Fibroblast of the conjunctiva (primary cell): ENCODE measurements around the gene CNTN1.

ENCODE experiments used
- DNase-seq: peaks from one replicate; pipeline ENCODE4 v3.0.0-alpha.2; 2010; ENCODE audit warnings: low read depth

CNTN1 gene

DNA sequence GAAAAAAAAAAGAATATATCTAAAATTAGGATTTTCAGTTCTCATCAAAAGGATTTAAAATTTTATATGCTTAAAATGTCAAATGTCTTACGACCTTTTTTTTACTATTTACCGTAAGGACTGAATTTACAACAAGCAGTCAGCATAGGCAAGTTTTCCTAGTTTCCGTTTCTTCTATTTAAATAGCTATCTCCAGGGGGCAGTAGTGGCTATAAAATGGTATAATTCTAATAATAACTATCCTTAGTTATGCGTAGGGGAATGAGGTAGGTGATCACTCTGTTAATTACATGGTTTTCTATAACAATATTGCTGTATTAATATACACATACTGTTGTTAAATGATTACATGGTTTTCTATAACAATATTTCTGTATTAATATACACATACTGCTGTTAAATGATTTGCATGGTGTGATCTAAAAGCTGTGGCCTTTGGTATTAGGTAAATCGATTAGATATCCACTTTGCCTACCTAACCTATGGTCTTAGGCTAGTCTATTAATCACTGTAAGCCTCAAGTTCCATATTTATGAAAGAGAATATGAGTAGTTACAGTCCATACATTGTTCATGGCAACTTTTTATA, 278.2 kb downstream of the CNTN1 start:
- no peak for DNase-seq

DNA sequence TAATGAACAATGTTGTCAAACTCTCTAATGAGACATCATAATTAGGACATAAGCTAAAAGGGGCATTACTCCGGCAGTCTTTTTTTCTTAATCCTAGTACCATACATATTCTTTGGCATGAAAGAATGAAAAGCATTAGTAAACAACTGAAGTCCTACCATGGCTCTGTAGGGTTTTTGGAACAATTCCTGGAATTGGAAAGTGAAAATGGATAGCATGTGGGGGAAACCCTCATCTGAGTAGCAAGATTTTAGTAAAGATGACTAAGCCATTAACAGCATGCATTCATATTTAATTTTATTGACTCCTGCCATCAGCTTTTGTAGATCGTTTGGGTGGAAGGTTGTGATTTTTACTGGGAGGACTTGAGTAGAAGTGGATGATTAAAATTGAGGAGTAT, 279.7 kb downstream of the CNTN1 start:
- DNase-seq = no peak

DNA sequence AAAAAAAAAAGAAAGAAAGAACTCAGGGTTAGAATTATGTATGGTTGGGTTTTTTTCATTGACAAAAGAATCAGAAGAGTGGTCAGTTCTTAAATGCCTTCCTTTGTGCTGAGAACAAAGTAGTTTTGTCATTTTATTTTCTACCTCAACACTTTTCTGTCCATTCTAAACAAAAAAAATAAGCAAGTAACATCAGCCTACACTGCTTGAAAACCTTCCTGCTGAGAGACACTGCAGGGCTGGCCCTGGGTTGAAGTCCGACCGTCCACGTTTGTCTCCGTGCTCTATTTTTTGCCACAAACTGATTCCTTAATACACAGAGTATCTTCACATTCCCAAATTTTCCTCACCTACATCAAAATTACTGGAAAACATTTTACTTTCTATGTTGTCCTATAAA, 284.3 kb downstream of the CNTN1 start:
- DNase-seq = no peak

DNA sequence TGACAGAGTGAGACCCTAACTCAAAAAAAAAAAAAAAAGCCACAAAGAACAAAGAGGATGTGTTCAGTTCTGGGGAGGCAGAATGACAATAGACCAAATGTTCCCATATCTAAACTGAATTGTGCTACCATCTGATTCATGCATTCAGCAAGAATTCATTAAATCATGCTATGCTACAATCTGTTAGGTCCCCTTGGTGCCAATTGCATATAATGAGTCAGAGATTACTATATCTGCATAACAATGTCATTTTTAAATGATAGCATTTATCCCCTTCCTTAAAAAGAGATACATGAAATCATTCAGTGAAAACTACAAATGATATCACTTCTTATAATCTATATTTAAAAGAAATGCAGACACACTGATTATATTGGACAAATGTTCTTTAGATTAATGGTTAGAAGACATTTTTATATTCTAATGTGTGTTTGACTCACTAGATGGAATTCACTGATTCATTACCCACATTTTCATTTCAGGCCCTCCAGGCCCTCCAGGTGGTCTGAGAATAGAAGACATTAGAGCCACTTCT, 288.3 kb downstream of the CNTN1 start:
- DNase-seq = no peak

DNA sequence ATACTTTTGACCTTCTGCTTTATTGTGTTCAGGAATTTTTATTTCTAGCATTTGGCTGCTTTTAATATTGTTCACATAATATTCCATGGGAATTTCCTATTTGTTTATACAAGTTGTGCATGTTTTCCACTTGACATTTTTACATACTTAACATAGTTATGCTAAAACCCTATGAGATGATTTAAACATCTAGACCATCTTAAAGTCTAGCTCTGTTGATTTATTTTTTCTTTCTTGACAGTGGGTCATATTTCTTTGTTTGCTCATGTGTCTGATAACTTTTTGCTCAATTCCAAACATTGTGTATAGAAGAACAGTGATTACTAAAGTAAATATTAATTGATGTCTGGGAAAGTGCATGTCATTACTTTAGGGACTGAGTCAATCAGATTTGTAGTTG, 293.8 kb downstream of the CNTN1 start:
- DNase-seq = no peak

DNA sequence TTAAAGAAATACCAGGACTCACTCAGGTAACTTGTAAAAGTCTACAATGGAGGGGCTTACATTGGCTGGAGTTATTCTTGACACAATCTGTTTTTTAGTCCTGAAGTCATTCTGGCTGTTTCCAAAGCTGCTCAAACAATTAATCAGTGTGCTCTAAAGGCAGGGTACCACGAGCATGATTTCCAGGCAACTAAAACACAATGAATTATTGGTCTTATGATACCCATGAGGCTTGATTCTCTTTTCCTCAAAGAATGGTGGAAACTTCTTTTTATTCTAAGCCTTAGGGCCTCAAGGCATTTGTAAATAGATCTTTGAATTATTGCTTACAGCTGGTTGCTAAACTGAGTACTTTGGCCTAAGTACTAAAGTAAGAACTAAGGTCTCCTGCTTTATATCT, 296.1 kb downstream of the CNTN1 start:
- DNase-seq = no peak

DNA sequence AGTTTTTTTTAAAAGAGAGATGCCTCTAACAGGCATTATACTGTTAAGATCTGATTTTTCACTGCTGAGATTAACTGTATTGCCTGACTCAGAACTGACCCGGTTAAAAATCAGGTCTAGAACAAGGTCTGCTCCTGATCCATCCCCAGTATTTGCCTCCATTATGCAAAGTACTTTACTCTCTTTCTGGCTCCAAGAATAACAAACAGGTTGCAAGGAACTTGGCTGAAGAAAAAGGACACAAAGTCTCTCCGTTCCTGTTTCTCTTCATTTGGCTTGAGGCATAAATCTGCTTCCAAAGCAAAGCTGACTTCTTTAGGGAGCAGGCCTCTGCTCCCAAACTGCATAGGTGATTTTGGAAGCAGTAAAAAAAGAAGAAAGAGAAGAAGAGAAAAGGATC, 296.6 kb downstream of the CNTN1 start:
- no peak for DNase-seq

DNA sequence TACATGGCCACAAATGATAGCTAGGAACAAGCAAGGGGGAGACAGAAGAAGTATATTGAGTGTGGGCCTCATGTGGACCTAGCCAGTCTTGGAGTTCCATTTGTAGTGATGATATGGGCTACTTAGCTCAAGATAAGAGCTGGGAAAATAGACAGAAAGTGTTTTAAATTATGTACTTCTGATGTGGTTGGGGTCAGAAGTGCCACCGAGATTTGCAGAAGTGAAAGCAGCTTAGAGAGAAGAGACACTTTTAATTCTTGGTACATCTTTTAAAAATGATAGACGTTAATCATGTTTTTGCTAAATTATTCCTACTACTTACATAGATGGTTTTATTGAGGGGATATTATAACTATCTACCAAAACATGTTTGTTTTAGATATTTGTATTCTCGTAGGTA, 297.5 kb downstream of the CNTN1 start:
- DNase-seq = no peak

DNA sequence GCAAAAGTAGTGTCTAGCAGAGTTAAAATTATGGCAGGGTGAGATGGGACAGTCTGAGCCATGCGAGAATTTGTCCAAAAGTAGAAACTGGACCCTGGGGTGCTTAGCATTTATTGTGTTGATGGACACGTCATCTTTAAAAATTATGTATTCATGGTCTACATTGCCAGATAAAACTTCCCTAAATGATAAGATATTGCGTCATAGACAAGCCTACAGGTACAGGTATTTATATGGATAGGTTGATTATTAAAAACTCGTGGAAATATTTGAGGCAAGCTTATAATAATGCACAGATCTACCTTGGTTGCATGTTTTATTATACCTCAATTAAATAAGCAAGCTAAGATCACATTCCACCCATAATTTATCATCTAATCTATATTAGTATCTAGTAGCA, 299.9 kb downstream of the CNTN1 start:
- no peak for DNase-seq

DNA sequence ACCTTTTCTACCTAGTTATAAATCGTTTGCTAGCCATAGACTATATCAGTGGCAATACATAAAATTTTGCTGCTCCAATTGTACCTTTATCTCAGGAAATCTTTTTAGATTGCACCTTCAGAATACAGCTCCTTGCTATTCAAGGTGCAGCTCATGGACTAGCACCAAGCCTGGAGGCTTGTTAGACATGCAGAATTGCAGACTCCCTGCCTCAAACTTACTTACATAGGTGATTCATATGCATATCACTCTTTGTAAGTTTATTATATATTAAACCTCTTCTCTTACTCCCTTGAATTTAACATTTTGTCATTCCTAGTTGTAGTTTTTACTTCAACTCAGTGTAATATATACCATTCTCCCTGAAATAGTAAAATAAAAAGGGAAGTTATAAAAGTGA, 300.4 kb downstream of the CNTN1 start:
- no peak for DNase-seq

DNA sequence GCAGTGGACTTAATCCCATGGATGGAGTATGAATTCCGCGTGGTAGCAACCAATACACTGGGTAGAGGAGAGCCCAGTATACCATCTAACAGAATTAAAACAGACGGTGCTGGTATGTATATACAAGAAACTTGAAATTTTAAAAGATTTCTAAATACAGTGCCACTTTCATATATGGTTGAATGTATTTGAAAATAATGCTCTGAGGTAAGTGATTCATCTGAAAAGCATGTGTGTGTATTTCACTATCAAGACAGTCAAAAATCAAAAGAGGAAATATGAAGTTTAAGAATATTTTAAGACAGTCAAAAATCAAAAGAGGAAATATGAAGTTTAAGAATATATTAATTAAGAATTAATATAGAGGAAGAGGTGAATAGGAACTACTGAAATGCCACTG, 300.9 kb downstream of the CNTN1 start:
- no peak for DNase-seq

DNA sequence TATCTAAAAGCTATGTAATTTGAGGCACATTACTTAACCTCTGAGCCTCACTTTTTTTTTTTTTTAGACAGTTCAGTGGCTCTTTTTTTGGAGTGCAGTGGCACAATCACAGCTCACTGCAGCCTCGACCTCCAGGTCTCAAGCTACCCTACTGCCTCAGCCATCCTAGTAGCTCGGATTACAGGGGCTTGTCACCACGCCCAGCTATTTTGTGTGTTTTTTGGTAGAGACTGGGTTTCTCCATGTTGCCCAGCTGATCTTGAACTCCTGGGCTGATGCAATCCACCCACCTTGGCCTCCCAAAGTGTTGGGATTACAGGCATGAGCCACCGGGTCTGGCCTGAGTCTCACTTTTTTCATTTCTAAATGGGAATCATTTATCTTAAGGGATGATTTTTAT, 303.9 kb downstream of the CNTN1 start:
- no peak for DNase-seq

DNA sequence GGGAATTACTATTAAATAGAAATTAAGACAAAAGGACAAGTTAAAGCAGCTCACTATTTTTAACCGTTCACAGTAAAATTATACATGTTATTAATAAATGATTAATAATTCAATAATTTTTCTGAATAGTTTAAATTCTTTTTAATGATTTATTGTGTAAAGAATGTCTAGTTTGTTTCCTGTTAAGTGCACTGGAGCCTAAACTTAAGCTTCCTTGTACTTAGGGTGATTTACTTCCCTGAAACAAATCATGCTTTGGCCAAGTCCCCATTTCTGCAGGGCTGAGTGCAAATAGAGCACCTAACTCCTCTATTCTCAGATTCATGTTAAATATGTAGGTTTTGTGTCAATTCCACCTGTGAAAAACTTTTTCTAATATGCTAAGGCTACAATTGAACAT, 307.0 kb downstream of the CNTN1 start:
- no peak for DNase-seq

DNA sequence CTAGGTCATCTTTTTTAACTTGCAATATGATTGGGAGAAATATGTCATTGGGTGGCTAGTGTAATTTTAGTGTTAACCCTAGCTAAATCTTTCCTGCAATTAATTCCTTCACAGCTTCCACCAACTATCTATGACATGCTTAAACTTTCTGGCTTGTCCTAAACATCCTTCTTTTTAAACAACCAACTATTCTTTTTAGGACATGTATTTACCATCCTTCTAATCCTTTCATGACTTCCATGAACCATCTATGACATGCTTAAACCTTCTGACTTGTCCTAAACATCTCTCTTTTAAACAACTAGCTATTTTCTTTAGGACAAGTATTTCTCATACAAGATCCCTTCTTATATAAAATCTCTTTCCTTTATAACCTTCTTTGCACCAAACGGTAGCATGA, 316.2 kb downstream of the CNTN1 start:
- DNase-seq = no peak

DNA sequence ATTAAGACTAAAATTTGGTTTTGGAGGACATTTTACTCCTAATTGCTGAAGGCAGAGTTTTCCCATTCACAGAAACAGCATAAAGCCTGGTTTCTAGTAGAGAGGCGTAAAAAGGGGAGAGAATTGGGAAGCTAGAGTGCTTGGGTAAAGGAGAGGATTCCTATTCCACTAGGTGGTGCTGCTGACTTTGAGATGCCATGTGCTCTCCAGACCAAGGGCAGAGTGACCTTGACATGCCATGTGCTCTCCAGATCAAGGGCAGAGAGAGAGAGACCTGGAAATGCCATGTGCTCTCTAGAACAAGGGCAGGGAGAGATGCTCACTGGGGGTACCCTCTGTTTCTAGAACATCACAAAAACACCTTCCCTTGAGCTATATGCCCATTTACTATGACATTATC, 319.7 kb downstream of the CNTN1 start:
- no peak for DNase-seq

DNA sequence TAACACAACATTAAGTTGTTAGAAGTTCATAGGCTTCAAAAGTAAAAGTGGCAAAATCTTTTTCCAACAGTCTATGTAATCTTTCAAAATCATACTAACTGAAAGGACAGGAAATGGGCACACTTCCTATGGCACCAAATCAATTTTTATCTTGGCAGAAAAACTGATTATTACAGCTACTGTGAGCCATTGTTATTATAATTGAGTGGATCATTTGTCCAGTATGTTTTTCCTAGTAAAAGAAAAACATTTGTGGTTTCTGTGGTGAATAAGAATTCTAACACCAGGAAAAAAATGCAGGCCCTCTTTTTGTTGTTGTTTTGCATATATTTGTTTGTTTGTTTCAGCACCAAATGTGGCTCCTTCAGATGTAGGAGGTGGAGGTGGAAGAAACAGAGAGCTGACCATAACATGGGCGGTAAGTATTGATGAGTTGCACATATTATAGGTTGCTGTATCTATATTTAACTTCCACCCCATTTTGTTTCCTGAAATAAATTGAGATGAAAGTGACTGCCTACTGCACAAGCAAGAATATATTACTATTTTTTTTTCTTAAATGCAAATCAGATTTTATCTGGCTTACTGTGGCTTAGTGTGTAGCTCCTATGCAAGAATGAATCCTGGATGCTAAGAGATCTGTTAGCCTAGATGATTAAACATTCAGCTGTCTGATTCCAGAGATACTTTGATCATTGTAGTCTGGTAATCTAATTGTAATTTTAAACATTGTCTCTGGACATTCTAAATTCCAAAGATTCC, 321.8 kb downstream of the CNTN1 start:
- no peak for DNase-seq

DNA sequence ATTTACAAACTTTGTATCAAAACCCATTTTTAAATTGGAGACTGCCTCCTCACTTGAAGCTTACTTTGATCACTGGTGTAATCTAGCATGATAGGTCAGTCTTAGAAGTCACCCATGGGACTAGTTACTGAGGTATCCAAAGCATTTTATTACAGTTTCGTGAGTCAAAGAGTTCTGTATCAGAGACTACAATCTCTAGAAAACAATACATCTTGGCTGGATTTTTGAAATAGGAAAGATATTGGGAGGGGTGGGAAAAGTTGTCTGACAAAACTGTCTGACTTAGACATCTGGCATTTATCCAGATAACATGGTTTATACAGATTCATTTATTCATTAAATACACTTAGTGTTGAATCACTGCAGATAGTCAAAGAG, 322.4 kb downstream of the CNTN1 start:
- no peak for DNase-seq

DNA sequence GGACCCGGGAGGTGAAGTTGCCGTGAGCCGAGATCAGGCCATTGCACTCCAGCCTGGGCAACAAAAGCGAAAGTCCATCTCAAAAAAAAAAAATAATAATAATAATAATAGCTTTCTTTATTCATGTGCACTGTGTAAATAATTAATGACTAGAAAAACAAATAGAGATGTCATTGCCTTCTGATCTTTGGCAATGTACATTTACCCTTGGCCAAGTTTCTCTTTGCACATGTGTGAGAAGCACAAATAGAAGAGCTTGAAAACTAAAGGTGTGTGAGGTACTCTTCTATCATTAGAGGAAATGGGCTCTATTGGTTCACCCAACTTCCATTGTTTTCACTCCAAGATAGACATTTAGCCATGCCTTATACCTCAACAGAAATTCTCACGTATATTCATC, 325.8 kb downstream of the CNTN1 start:
- no peak for DNase-seq

DNA sequence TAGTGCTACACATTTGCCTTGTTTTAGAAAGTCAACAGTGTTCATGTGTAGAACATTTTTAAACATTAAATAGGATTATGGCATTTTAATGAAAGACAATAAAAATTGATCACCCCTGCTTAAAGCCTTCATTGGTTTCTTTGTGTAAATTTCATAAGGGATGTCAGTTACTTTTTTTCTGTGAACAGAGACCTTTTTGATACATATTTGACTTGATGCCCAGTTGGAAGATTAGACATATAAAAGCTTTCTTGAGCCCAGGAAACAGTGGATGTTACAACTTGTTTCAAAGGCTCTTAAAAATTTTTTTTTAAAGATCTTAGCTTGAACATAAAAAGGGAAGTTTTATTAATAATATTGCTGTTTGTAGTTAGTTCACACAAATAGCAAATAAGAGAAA, 327.2 kb downstream of the CNTN1 start:
- DNase-seq = no peak

DNA sequence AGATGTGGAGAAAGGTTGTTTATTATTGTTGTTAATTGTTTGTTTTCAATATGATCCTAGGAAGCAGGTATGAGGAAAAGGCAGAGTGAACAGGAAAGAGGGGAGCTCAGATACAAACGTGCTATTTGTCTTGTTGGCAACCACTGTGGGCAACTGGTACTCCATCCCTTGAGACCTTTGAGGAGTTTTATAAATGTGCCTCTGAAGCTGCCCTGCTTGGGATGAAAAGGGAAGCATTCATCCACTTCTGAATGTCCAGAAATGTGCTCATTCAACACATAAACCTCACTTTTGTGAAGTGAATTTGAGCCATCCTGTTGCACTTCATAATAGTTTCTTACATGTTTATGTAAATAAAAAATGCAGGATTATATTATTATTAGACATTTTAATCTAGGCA, 331.6 kb downstream of the CNTN1 start:
- DNase-seq = no peak

DNA sequence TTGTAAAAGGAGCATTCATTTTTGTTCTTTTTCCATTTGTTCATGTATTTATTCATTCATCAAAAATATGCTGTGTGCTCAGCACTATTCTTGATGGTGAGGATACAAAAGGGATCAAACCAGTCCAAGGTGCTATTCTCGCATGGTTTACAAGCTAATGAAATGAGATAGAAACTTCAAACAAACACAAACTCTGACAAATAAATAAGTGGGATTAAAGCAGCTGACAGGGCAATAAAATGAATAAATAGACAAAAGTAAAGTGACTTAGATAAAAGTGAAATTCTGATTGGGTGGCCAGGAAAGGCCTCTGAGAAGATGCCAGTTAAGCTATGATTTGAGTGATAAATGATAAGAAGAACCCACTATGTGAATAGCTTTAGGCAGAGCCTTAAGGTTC, 333.9 kb downstream of the CNTN1 start:
- no peak for DNase-seq

DNA sequence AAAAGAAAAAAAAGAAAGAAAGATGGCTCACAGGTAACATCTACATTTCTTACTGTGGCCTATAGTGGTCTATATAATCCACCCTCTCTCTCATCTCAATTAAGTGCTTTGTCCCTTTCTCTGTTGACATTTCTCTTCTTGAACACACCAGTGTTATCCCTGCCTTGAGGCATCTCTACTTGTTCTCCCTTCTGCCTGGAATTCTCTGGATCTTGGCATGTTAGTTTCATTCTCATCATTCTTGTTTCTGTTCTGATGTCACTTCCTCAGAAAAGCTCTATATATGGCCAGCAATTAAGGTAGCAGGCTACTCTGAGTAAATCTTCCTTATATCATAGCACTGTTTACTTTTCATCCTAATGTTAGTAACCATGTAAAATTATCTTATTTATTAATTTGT, 340.1 kb downstream of the CNTN1 start:
- DNase-seq = no peak

DNA sequence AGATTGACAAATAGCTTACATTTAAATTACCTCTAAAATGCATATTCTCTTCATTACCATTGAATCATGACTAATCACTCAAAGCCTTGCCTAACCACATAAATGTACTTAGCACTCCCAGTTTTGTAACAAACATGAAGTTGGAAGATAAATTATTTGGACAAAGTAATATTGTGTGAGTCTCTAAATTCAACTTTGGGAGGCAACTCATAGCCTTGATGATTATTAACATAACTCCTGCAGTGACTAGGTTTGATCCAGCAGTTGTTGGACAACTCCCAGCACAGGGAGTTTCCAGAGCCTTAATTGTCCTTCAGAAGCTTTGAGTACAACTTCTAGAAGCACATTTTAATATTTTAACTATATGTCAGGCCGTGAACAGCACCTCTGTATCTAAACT, 342.4 kb downstream of the CNTN1 start:
- no peak for DNase-seq

DNA sequence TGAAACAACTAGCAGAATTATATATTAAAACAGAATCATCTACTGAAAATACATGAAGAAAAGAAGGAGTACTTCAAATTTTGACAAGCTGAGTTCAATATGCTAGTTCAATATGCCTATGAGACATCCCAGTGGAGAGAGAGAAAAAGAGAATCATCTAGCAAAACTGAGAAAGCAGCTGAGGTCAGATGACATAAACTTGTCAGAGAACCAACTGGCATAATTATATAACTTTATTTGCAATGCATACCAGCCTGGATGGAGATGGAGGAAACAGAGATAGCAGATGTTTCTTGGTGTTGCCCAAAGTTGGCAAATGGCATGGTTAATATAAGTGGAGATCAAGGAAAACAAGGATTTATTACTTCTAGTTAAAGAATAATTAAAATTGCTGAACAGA, 347.2 kb downstream of the CNTN1 start:
- no peak for DNase-seq
